Airway epithelial cell (primary cell): ENCODE results near the gene MAML3. TPM values are rescaled to one million over a fixed set of nuclear protein-coding genes. Genes with fewer than 3 reads are reported as not detected.

ENCODE experiments used
- total RNA-seq: library from RNA; depleted of rRNA; stranded (reverse); fragments of >200 nt; gene quantifications from 2 replicates; pipeline ENCODE4 v1.2.3, GENCODE V29; 2015

Gene MAML3
- 1.9 and 3.2 TPM in 2 replicates for total RNA-seq

GRCh38 chr4:140153718-140154571 lies at the start of gene MAML3:
MAML3 (minus strand) TSS chr4:140154184; CDS start chr4:140153327, 857 bp downstream.

Other genes with a start within 250 kb of the MAML3 start
- gene SCOC, start 219.5 kb upstream of the MAML3 start, total RNA-seq, result 78.6 and 81.5 TPM in 2 replicates